ENCODE results near the gene QTRT2.

DNA sequence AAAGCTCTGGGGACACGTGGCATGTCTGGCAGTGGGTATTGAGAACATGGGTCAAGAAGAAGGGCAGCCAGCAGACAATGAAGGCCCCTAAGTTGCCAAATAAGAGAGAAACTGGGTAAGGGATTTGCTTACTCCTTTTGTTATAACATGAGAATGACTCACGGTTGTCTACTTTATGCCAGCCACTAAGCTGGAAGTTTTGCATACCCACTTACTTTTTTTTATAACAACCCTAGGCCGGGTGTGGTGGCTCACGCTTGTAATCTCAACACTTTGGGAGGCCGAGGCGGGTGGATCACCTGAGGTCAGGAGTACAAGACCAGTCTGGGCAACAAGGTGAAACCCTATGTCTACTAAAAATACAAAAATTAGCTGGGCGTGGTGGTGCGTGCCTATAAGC is 72.3 kb downstream of the QTRT2 start:
- TF ChIP-seq, protein P1, sequence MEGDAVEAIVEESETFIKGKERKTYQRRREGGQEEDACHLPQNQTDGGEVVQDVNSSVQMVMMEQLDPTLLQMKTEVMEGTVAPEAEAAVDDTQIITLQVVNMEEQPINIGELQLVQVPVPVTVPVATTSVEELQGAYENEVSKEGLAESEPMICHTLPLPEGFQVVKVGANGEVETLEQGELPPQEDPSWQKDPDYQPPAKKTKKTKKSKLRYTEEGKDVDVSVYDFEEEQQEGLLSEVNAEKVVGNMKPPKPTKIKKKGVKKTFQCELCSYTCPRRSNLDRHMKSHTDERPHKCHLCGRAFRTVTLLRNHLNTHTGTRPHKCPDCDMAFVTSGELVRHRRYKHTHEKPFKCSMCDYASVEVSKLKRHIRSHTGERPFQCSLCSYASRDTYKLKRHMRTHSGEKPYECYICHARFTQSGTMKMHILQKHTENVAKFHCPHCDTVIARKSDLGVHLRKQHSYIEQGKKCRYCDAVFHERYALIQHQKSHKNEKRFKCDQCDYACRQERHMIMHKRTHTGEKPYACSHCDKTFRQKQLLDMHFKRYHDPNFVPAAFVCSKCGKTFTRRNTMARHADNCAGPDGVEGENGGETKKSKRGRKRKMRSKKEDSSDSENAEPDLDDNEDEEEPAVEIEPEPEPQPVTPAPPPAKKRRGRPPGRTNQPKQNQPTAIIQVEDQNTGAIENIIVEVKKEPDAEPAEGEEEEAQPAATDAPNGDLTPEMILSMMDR (IDR thresholded peaks at IDR 0.05) = no peak
- TF ChIP-seq POLR2A (IDR thresholded peaks at IDR 0.05) (no peak), EP300 (IDR thresholded peaks at IDR 0.05) (no peak)
